B cell (primary cell): ENCODE results near the gene GCKR. TPM values are rescaled to one million over a fixed set of nuclear protein-coding genes. Genes with fewer than 3 reads are reported as not detected.

Experiments
- ATAC-seq: fragments of 200-7000 bp; cut with Tn5 transposase; one replicate; pipeline ENCODE4 v1.10.0; 2021; ENCODE audit warnings: low read depth, mild to moderate bottlenecking, moderate number of reproducible peaks, moderate library complexity
- CTCF ChIA-PET: fragments of 350-600 bp; sonication (Branson Sonifier 250); formaldehyde crosslinking; loops from one replicate; lab custom pipeline; 2021; ENCODE audit warnings: antibody characterized with exemption, inconsistent platforms; lab: Charles Lee
- POLR2A ChIA-PET: fragments of 350-600 bp; sonication (Branson Sonifier 250); formaldehyde crosslinking; loops from one replicate; lab custom pipeline; 2021; ENCODE audit warnings: antibody characterized with exemption; lab: Charles Lee
- DNase-seq: peaks from one replicate; pipeline ENCODE4 v3.0.0; 2013
- H2AFZ ChIP-seq: 2 replicates; pipeline ENCODE4 v1.6.1; 2012; ENCODE audit warnings: mild to moderate bottlenecking, low read depth, low read length; ENCODE audit not compliant: insufficient read depth, poor library complexity, severe bottlenecking
- H3K27ac ChIP-seq, 2 donors: 1 replicate in 1 of 2; 2 replicates in 1 of 2; pipeline ENCODE4 v1.5.1; 2012 to 2013; ENCODE audit warnings: low read length in 2 of 2, mild to moderate bottlenecking in 2 of 2, moderate library complexity in 1 of 2
- H3K27me3 ChIP-seq, 4 experiments: fragments of 200-600 bp in 1 of 4; sonication (generic) in 1 of 4; replicated peaks in 1 of 4; 1 replicate in 2 of 4; 2 replicates in 2 of 4; pipeline versions ENCODE4 v1.6.1 to v1.7.0; 2013 to 2016; ENCODE audit warnings: low read length in 3 of 4, mild to moderate bottlenecking in 2 of 4, mixed read lengths in 1 of 4, moderate library complexity in 1 of 4; ENCODE audit not compliant: insufficient read depth in 4 of 4, control insufficient read depth in 3 of 4; ENCODE audit errors: control extremely low read depth in 1 of 4
- H3K36me3 ChIP-seq, 2 experiments: replicated peaks in 1 of 2; 1 replicate in 1 of 2; 2 replicates in 1 of 2; pipeline versions ENCODE4 v1.6.1 to v1.7.1; 2013; ENCODE audit warnings: low read length in 1 of 2; ENCODE audit not compliant: insufficient read depth in 2 of 2, control insufficient read depth in 1 of 2; ENCODE audit errors: control extremely low read depth in 1 of 2, extremely low read depth in 1 of 2
- H3K4me1 ChIP-seq, 2 donors: fragments of 200-600 bp in 1 of 2; sonication (generic) in 1 of 2; 1 replicate in 1 of 2; 2 replicates in 1 of 2; pipeline versions ENCODE4 v1.5.1 to v1.6.1; 2013 to 2017; ENCODE audit warnings: low read length in 2 of 2; ENCODE audit not compliant: control insufficient read depth in 2 of 2, insufficient read depth in 2 of 2
- H3K4me2 ChIP-seq: replicated peaks from 2 replicates; pipeline ENCODE3; 2012; ENCODE audit warnings: mild to moderate bottlenecking, low read depth, low read length; ENCODE audit not compliant: poor library complexity, severe bottlenecking
- H3K4me3 ChIP-seq, 5 experiments: fragments of 200-600 bp in 1 of 5; sonication (generic) in 1 of 5; 1 replicate in 3 of 5; 2 replicates in 2 of 5; pipeline versions ENCODE4 v1.5.1 to v1.7.0; 2011 to 2016; ENCODE audit warnings: low read length in 4 of 5, mild to moderate bottlenecking in 4 of 5, low read depth in 2 of 5, control low read depth in 1 of 5, moderate library complexity in 1 of 5; ENCODE audit not compliant: insufficient read depth in 1 of 5; ENCODE audit errors: control extremely low read depth in 1 of 5, extremely low read depth in 1 of 5
- H3K79me2 ChIP-seq: fragments of 200-600 bp; sonication (generic); one replicate; pipeline ENCODE4 v1.6.0; 2016; ENCODE audit warnings: low read length; ENCODE audit not compliant: control insufficient read depth, insufficient read depth
- H3K9ac ChIP-seq: fragments of 200-600 bp; sonication (generic); 2 replicates; pipeline ENCODE4 v1.6.1; 2017; ENCODE audit warnings: mild to moderate bottlenecking, low read length, moderate library complexity
- H3K9me3 ChIP-seq, 3 donors: one replicate each; pipeline versions ENCODE4 v1.6.1 to v1.7.1; 2013; ENCODE audit warnings: low read length in 2 of 3; ENCODE audit not compliant: control insufficient read depth in 2 of 3, insufficient read depth in 1 of 3; ENCODE audit errors: control extremely low read depth in 1 of 3
- H4K20me1 ChIP-seq: 2 replicates; pipeline ENCODE4 v1.6.0; 2012; ENCODE audit warnings: mild to moderate bottlenecking, low read length; ENCODE audit not compliant: insufficient read depth, control insufficient read depth, poor library complexity, severe bottlenecking
- H3K27ac Mint-ChIP-seq: one replicate; pipeline ENCODE4 v1.8.0; 2021; ENCODE audit warnings: mixed read lengths
- H3K27me3 Mint-ChIP-seq: one replicate; pipeline ENCODE4 v1.8.0; 2021; ENCODE audit warnings: mixed read lengths
- H3K4me1 Mint-ChIP-seq: one replicate; pipeline ENCODE4 v1.8.0; 2021; ENCODE audit warnings: mixed read lengths
- H3K4me3 Mint-ChIP-seq: one replicate; pipeline ENCODE4 v1.8.0; 2021; ENCODE audit warnings: mixed read lengths
- H3K9me3 Mint-ChIP-seq: one replicate; pipeline ENCODE4 v1.8.0; 2022; ENCODE audit warnings: mixed read lengths; ENCODE audit not compliant: insufficient read depth
- CTCF ChIP-seq: fragments of 200-600 bp; IDR thresholded peaks from one replicate; pipeline ENCODE4 v1.8.0; 2022; ENCODE audit warnings: antibody characterized with exemption, mild to moderate bottlenecking
- EZH2 ChIP-seq: IDR thresholded peaks from 2 replicates; pipeline ENCODE4 v1.6.1; 2012; ENCODE audit warnings: borderline replicate concordance, low read depth, mild to moderate bottlenecking, moderate library complexity, low read length; ENCODE audit not compliant: insufficient read depth, poor library complexity, severe bottlenecking
- WGBS: methylation state at CpG from one replicate; pipeline ENCODE4 v1.1.5; 2013; ENCODE audit warnings: missing lambda C conversion rate; ENCODE audit not compliant: insufficient coverage; 5-methylcytosine and 5-hydroxymethylcytosine counted together
- intact Hi-C: fragments of 100-400 bp; cut with micrococcal nuclease; formaldehyde crosslinking; loops from one replicate; pipeline ENCODE4 v1.10.0; 2022
- polyA plus RNA-seq: library from polyadenylated mRNA; depleted of rRNA; stranded (reverse); fragments of >200 nt; gene quantifications from 2 replicates; pipeline ENCODE4 v1.2.3, GENCODE V29; 2012
- total RNA-seq, 2 donors: library from RNA; stranded (reverse); fragments of 120-200 nt in 1 of 2; gene quantifications; 1 replicate in 1 of 2; 2 replicates in 1 of 2; pipeline versions ENCODE4 v1.2.3 to v1.2.4, GENCODE V29; 2013 to 2022

The GCKR gene
- total and polyA plus RNA-seq, 2 donors (not counting 1 experiment from before 2014, with no cell fraction given): not detected

DNA sequence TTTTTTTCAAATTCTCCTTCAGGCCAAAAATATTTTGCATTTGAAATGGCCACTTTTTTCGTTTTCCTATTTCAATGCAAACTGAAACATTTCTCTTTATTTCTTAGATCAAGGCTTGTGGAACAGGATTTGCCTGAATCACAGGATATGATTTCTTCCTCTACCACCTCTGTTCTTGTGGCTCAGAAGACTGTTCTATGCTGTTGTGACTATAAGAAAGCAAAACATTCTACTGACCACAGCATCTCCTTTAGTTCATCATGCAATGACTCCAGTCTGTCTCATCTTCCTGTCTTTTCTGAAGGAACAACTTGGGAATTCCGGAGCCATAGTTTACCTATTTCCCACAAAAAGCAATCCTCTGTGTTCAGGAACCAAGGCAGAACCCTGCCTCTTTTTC lies 70.0 kb downstream of the GCKR start:
- Mint-ChIP-seq H3K27ac (no peak overlapping the region), H3K4me3 (no peak overlapping the region), H3K9me3 (peaks cover 2% of the 10 kb centered on the region), H3K4me1 (no peaks in the 10 kb centered on the region), H3K27me3 (peaks cover 63% of the 10 kb centered on the region)
- Histone ChIP-seq H3K36me3 (no peaks in the 10 kb centered on the region), H3K27me3 (peaks cover 0 to 42% (median 32%) of the 10 kb centered on the region in 4 experiments), H3K4me1 (no peaks in the 10 kb centered on the region), H4K20me1 (no peaks in the 10 kb centered on the region), H3K4me3 (no peak overlapping the region), H3K9ac (no peak overlapping the region), H3K27ac (no peak overlapping the region), H3K4me2 (no peak overlapping the region), H2AFZ (no peak overlapping the region), H3K9me3 (peaks cover 0 to 2% (median 0%) of the 10 kb centered on the region in 3 donors), H3K79me2 (no peaks in the 10 kb centered on the region)
- no peak for DNase-seq
- intact Hi-C loops: no loop called here
- WGBS: 100% methylated on average over 1 of the region's 2 CpGs
- TF ChIP-seq EZH2 (no peak), CTCF (no peak)
- ATAC-seq: no peak
- ChIA-PET POLR2A (no interaction called here), CTCF (no interaction called here)

- POLR2A ChIA-PET: no interaction called here
- peaks cover 0 to 2% (median 0%) of the 10 kb centered on the region in 3 donors for H3K9me3 ChIP-seq
These were observed 72.8 kb downstream of the GCKR start for GRCh38 chr2:27569398-27569797.

More at GRCh38 chr2:27569398-27569797, 72.8 kb downstream of the GCKR start:
- Histone ChIP-seq H3K4me3 (no peak overlapping the region), H3K36me3 (no peaks in the 10 kb centered on the region), H3K27ac (no peak overlapping the region), H3K9ac (no peak overlapping the region), H3K27me3 (peaks cover 0 to 42% (median 30%) of the 10 kb centered on the region in 4 experiments), H3K79me2 (no peaks in the 10 kb centered on the region), H3K4me2 (no peak overlapping the region), H4K20me1 (no peaks in the 10 kb centered on the region), H3K4me1 (no peaks in the 10 kb centered on the region), H2AFZ (no peak overlapping the region)
- CTCF ChIA-PET: no interaction called here
- Mint-ChIP-seq H3K27ac (no peak overlapping the region), H3K9me3 (peaks cover 3% of the 10 kb centered on the region), H3K27me3 (peaks cover 55% of the 10 kb centered on the region), H3K4me1 (no peaks in the 10 kb centered on the region), H3K4me3 (no peak overlapping the region)
- intact Hi-C loops: no loop called here
- TF ChIP-seq EZH2: no peak
- no peak for TF ChIP-seq CTCF
- DNase-seq: no peak
- WGBS: 71% methylated on average over 2 of the region's 2 CpGs
- no peak for ATAC-seq
